NB4 (cell line): Measurements from ENCODE around the gene SMURF2.
"Not testable (repeated sequence)": the region's sequence is repeated elsewhere in the genome, so short reads cannot be mapped to it uniquely, and the experiment has no call there.

ENCODE experiments used
- DNase-seq: peaks from one replicate; pipeline ENCODE4 v3.0.0; 2010; ENCODE audit warnings: low read depth
- H3K4me3 ChIP-seq: one replicate; pipeline ENCODE4 v1.5.1; 2011; ENCODE audit warnings: mild to moderate bottlenecking, low read depth, low read length, moderate library complexity
- CTCF ChIP-seq: IDR thresholded peaks from one replicate; pipeline ENCODE4 v1.5.1; 2012; ENCODE audit warnings: low read depth, low read length
- MAX ChIP-seq: IDR thresholded peaks from 2 replicates; pipeline ENCODE4 v1.6.1; 2011; ENCODE audit warnings: low read depth, low read length
- MYC ChIP-seq: IDR thresholded peaks from 2 replicates; pipeline ENCODE4 v1.6.1; 2011; ENCODE audit warnings: low read depth, low read length
- POLR2A ChIP-seq: IDR thresholded peaks from 2 replicates; pipeline ENCODE4 v1.6.1; 2011; ENCODE audit warnings: mild to moderate bottlenecking; ENCODE audit not compliant: insufficient read length; ENCODE audit errors: extremely low read depth

The SMURF2 gene

GRCh38 chr17:64617125-64617780, 44.9 kb downstream of the SMURF2 start:
- TF ChIP-seq POLR2A (no peak), CTCF (no peak), MYC (no peak), MAX (no peak)
- DNase-seq = no peak

GRCh38 chr17:64615028-64615677, 47.0 kb downstream of the SMURF2 start:
- no peak overlapping the region for H3K4me3 ChIP-seq
- no peak for DNase-seq
- TF ChIP-seq CTCF = no peak
- TF ChIP-seq MYC = no peak
- no peak for TF ChIP-seq POLR2A
- no peak for TF ChIP-seq MAX

More at GRCh38 chr17:64617125-64617780, 44.9 kb downstream of the SMURF2 start:
- H3K4me3 ChIP-seq = no peak overlapping the region

- DNase-seq = no peak
- H3K4me3 ChIP-seq = no peak overlapping the region
- TF ChIP-seq MAX = no peak
- no peak for TF ChIP-seq POLR2A
- TF ChIP-seq CTCF = no peak
- no peak for TF ChIP-seq MYC
Measured at GRCh38 chr17:64614266-64615027, 47.7 kb downstream of the SMURF2 start.

GRCh38 chr17:64611369-64611768, 50.7 kb downstream of the SMURF2 start:
- no peak for TF ChIP-seq CTCF
- TF ChIP-seq MYC = no peak
- no peak for TF ChIP-seq POLR2A
- TF ChIP-seq MAX = no peak
- no peak overlapping the region for H3K4me3 ChIP-seq
- no peak for DNase-seq

GRCh38 chr17:64610244-64610643, 51.9 kb downstream of the SMURF2 start:
- not testable (repeated sequence) for H3K4me3 ChIP-seq, DNase-seq

GRCh38 chr17:64608571-64608981, 53.5 kb downstream of the SMURF2 start:
- DNase-seq = no peak
- no peak for TF ChIP-seq CTCF
- no peak overlapping the region for H3K4me3 ChIP-seq
